K562 (cell line): ENCODE data around the gene VSIG10. TPM values are rescaled to one million over a fixed set of nuclear protein-coding genes. Genes with fewer than 3 reads are reported as not detected.

ENCODE experiments used
- ATAC-seq: fragments of 200-7000 bp; cut with Tn5 transposase; 3 replicates; pipeline ENCODE4 v1.9.1; 2020; ENCODE audit warnings: moderate library complexity
- BruUV-seq: library from RNA; stranded (reverse); fragments of 400-500 nt; replicated peaks from 2 replicates; lab custom pipeline; 2021; lab: Mats Ljungman, UMichigan
- CTCF ChIA-PET: fragments of 300-600 bp; formaldehyde crosslinking; extraction: SDS; loops from one replicate; lab custom pipeline; 2021; ENCODE audit warnings: low intra/inter-chr PET ratio; lab: Yijun Ruan, JAX
- POLR2A ChIA-PET: fragments of 300-600, 350-650 bp; sonication (Branson Sonifier 250); formaldehyde crosslinking; extraction: SDS; loops from one replicate; lab custom pipeline; 2021; ENCODE audit warnings: antibody characterized with exemption, inconsistent platforms; lab: Yijun Ruan, JAX
- DNase-seq, 4 experiments: peaks; one replicate each; pipeline versions ENCODE4 v3.0.0 to v3.0.0-alpha.2; 2011 to 2018; ENCODE audit warnings: low spot score in 3 of 4, mixed read lengths in 3 of 4; ENCODE audit errors: extremely low read depth in 1 of 4
- FAIRE-seq: peaks from 2 replicates; lab custom pipeline; 2011; peaks lifted over from hg19 to GRCh38; lab: Jason Lieb, UNC
- H2AFZ ChIP-seq: 2 replicates; pipeline ENCODE4 v1.6.0; 2011; ENCODE audit warnings: low read depth, low read length, control low read depth, inconsistent platforms
- H3K27ac ChIP-seq: fragments of 200-600 bp; 3 replicates; pipeline ENCODE4 v1.8.0; 2011; ENCODE audit warnings: low read depth, mild to moderate bottlenecking, control low read depth, inconsistent platforms, low read length, moderate library complexity, mixed read lengths; ENCODE audit errors: extremely low read depth
- H3K27me3 ChIP-seq, 2 experiments: fragments of 300-600 bp in 1 of 2; 2 replicates in 1 of 2; 3 replicates in 1 of 2; pipeline versions ENCODE4 v1.6.0 to v1.8.0; 2011; ENCODE audit warnings: inconsistent platforms in 2 of 2, low read length in 2 of 2, mild to moderate bottlenecking in 1 of 2, mixed read lengths in 1 of 2, moderate library complexity in 1 of 2; ENCODE audit not compliant: control insufficient read depth in 2 of 2, insufficient read depth in 2 of 2
- H3K36me3 ChIP-seq: fragments of 300-600 bp; 3 replicates; pipeline ENCODE4 v1.8.0; 2011; ENCODE audit warnings: mild to moderate bottlenecking, low read length, inconsistent platforms; ENCODE audit not compliant: control insufficient read depth, insufficient read depth
- H3K4me1 ChIP-seq, 2 experiments: fragments of 200-600 bp in 1 of 2; replicated peaks in 1 of 2; 2 replicates in 1 of 2; 3 replicates in 1 of 2; pipeline versions ENCODE4 v1.5.1 to v1.8.0; 2011; ENCODE audit warnings: inconsistent platforms in 2 of 2, low read length in 2 of 2, mild to moderate bottlenecking in 1 of 2, mixed read lengths in 1 of 2, moderate library complexity in 1 of 2; ENCODE audit not compliant: control insufficient read depth in 2 of 2, insufficient read depth in 2 of 2
- H3K4me2 ChIP-seq: 2 replicates; pipeline ENCODE4 v1.6.1; 2011; ENCODE audit warnings: low read length, control low read depth, inconsistent platforms, mixed read lengths; ENCODE audit not compliant: insufficient read depth
- H3K4me3 ChIP-seq: fragments of 200-600 bp; sonication (generic), shearing (Covaris generic); 2 replicates; pipeline ENCODE4 v1.5.1; 2016; ENCODE audit warnings: control low read depth, inconsistent platforms
- H3K79me2 ChIP-seq: fragments of 200-600 bp; 3 replicates; pipeline ENCODE4 v1.8.0; 2011; ENCODE audit warnings: low read length, inconsistent platforms; ENCODE audit not compliant: control insufficient read depth, insufficient read depth
- H3K9ac ChIP-seq, 2 experiments: 2 replicates each; pipeline versions ENCODE4 v1.6.0 to v1.6.1; 2011; ENCODE audit warnings: low read depth in 2 of 2, low read length in 2 of 2, control low read depth in 1 of 2, inconsistent platforms in 1 of 2, mild to moderate bottlenecking in 1 of 2, mixed read lengths in 1 of 2; ENCODE audit not compliant: insufficient read depth in 1 of 2
- H3K9me1 ChIP-seq: one replicate; pipeline ENCODE4 v1.6.0; 2011; ENCODE audit warnings: inconsistent platforms, mild to moderate bottlenecking, low read length, moderate library complexity; ENCODE audit not compliant: control insufficient read depth, insufficient read depth
- H3K9me3 ChIP-seq: replicated peaks from 2 replicates; pipeline ENCODE4 v1.5.1; 2011; ENCODE audit warnings: low read depth, low read length, inconsistent platforms; ENCODE audit not compliant: control insufficient read depth, insufficient read depth
- H4K20me1 ChIP-seq: replicated peaks from 2 replicates; pipeline ENCODE4 v1.6.1; 2011; ENCODE audit warnings: low read length, inconsistent platforms, mixed read lengths; ENCODE audit not compliant: control insufficient read depth, insufficient read depth
- CREB1 ChIP-seq, 2 experiments: sonication (generic) in 1 of 2; formaldehyde crosslinking in 1 of 2; IDR thresholded peaks; 2 replicates each; pipeline versions ENCODE4 v1.6.1 to v1.8.0; 2012 to 2022; ENCODE audit warnings: inconsistent platforms in 1 of 2, mild to moderate bottlenecking in 1 of 2, missing genetic modification reagents in 1 of 2, moderate library complexity in 1 of 2
- CTBP1 ChIP-seq: fragments of 450-650 bp; IDR thresholded peaks from 2 replicates; pipeline ENCODE4 v1.6.1; 2016; ENCODE audit warnings: borderline replicate concordance
- EGR1 ChIP-seq: fragments of 450-650 bp; conservative IDR thresholded peaks from 2 replicates; pipeline ENCODE4 v1.6.1; 2017; ENCODE audit warnings: mild to moderate bottlenecking
- HCFC1 ChIP-seq: IDR thresholded peaks from 2 replicates; pipeline ENCODE4 v1.6.1; 2012; ENCODE audit warnings: low read depth, low read length, improper control_type of control experiment
- NCOA4 ChIP-seq: fragments of 450-650 bp; IDR thresholded peaks from 2 replicates; pipeline ENCODE4 v1.6.1; 2018; ENCODE audit warnings: mild to moderate bottlenecking; ENCODE audit not compliant: partially characterized antibody
- PHF8 ChIP-seq: fragments of 200-600 bp; sonication (generic); IDR thresholded peaks from 2 replicates; pipeline ENCODE4 v1.6.1; 2012; ENCODE audit warnings: mixed run types, mild to moderate bottlenecking, inconsistent platforms, low read length, moderate library complexity, borderline replicate concordance
- POLR2G ChIP-seq: fragments of 200-400 bp; formaldehyde crosslinking; IDR thresholded peaks from 2 replicates; pipeline ENCODE4 v1.6.1; 2017; ENCODE audit warnings: low read depth, mild to moderate bottlenecking, antibody characterized with exemption, low read length, moderate library complexity
- RBBP5 ChIP-seq: fragments of 200-600 bp; sonication (generic); IDR thresholded peaks from 2 replicates; pipeline ENCODE4 v1.6.1; 2012; ENCODE audit warnings: borderline replicate concordance, mild to moderate bottlenecking, low read length, control low read depth, inconsistent platforms; ENCODE audit not compliant: insufficient read depth, poor library complexity, severe bottlenecking
- RBFOX2 ChIP-seq: fragments of 200-400 bp; formaldehyde crosslinking; IDR thresholded peaks from 2 replicates; pipeline ENCODE4 v1.6.1; 2017; ENCODE audit warnings: low read depth, mild to moderate bottlenecking, low read length, moderate library complexity
- SAP30 ChIP-seq: fragments of 200-600 bp; sonication (generic); IDR thresholded peaks from 2 replicates; pipeline ENCODE4 v1.6.1; 2012; ENCODE audit warnings: borderline replicate concordance, low read depth, mild to moderate bottlenecking, moderate library complexity, low read length, control low read depth, inconsistent platforms; ENCODE audit not compliant: insufficient read depth, poor library complexity, severe bottlenecking
- TCF7L2 ChIP-seq: fragments of 150-350 bp; IDR thresholded peaks from 2 replicates; pipeline ENCODE4 v1.6.1; 2016; ENCODE audit warnings: low read depth, mild to moderate bottlenecking, low read length, moderate library complexity
- USF2 ChIP-seq: sonication (generic); formaldehyde crosslinking; IDR thresholded peaks from 2 replicates; pipeline ENCODE4 v1.5.0; 2020; ENCODE audit warnings: missing genetic modification reagents
- ZFX ChIP-seq: sonication (generic); formaldehyde crosslinking; IDR thresholded peaks from 2 replicates; pipeline ENCODE4 v1.8.0; 2022; ENCODE audit warnings: mild to moderate bottlenecking, missing genetic modification reagents, moderate library complexity
- ZNF431 ChIP-seq: sonication (generic); formaldehyde crosslinking; IDR thresholded peaks from 2 replicates; pipeline ENCODE4 v1.8.0; 2022; ENCODE audit warnings: mild to moderate bottlenecking, missing genetic modification reagents
- WGBS: fragments of 100-300 bp; shearing (Covaris generic); methylation state at CpG from one replicate; pipeline ENCODE4 v1.1.6; 2016; ENCODE audit warnings: low coverage, mixed read lengths; ENCODE audit not compliant: insufficient coverage; ENCODE audit errors: missing lambda C conversion rate; 5-methylcytosine and 5-hydroxymethylcytosine counted together
- in situ Hi-C: fragments of 300-500 bp; cut with MboI; formaldehyde crosslinking; loops from 4 replicates; pipeline ENCODE4 v1.15.0; 2018; ENCODE audit warnings: inconsistent platforms, mixed read lengths
- intact Hi-C: fragments of 100-400 bp; cut with micrococcal nuclease; formaldehyde crosslinking; loops from 2 replicates; pipeline ENCODE4 v1.14.2; 2022
- polyA plus RNA-seq, 8 experiments: library from polyadenylated mRNA; depleted of rRNA in 4 of 8; stranded (reverse) in 5 of 8; unstranded in 3 of 8; fragments of >200 nt; fragmentation: Nextera tagmentation in 2 of 8; fragmentation: Illumina TruSeq in 1 of 8; extraction: Ambion mirVana in 2 of 8; extraction: Trizol in 1 of 8; gene quantifications; 2 replicates each; pipeline versions ENCODE4 v1.2.1 to v1.2.3, GENCODE V29; 2011 to 2014; ENCODE audit warnings: inconsistent platforms in 1 of 8, missing spikeins in 1 of 8
- total RNA-seq, 7 experiments: library from RNA; depleted of rRNA in 6 of 7; stranded (reverse); fragments of >200 nt in 6 of 7; fragmentation: Illumina TruSeq in 2 of 7; extraction: Trizol in 2 of 7; gene quantifications; 2 replicates each; pipeline versions ENCODE4 v1.2.1 to v1.2.3, GENCODE V29; 2011 to 2021; ENCODE audit warnings: low replicate concordance in 1 of 7
- TF ChIP-seq, protein P1 (sequence below): fragments of 450-650 bp; IDR thresholded peaks from 2 replicates; pipeline ENCODE4 v1.6.1; 2016
- TF ChIP-seq, protein P2 (sequence below), 2 experiments: fragments of 200-800 bp in 1 of 2; sonication (Bioruptor generic) in 1 of 2; sonication (generic) in 1 of 2; formaldehyde crosslinking in 1 of 2; IDR thresholded peaks in 1 of 2; conservative IDR thresholded peaks in 1 of 2; 2 replicates each; pipeline versions ENCODE4 v1.5.0 to v1.6.1; 2016 to 2020; ENCODE audit warnings: missing compliant biosample characterization in 1 of 2, missing genetic modification characterization in 1 of 2, missing genetic modification reagents in 1 of 2

VSIG10 gene
- total and polyA plus RNA-seq, 9 of the 15 experiments (the other 6 are each of a cell fraction or from before 2014, with no cell fraction given), result 4.1 to 8.8 (median 4.7) TPM

GRCh38 chr12:118060301-118061010 is 43.4 kb downstream of the VSIG10 start:
- POLR2A ChIA-PET, result interaction anchor here (0.6 to 1.1 kb wide), 4 partner anchors 28 to 315 kb away, joined by 3 read pairs; partner anchors contain the start of gene TAOK3
- peak overlapping the region; percentile 97 for H3K4me2 ChIP-seq
- intact Hi-C loops, result loop anchor here (5.0 kb wide), 1 partner anchor 42 kb away; the partner anchor contains the start of gene VSIG10
- 0% methylated on average over 15 of the region's 46 CpGs for WGBS
- CTCF ChIA-PET, result interaction anchor here (0.6 kb wide), 1 partner anchor 16 kb away, joined by 4 read pairs; no protein-coding TSS in a partner anchor
- H2AFZ ChIP-seq, result peak overlapping the region; percentile 71
- H3K9me1 ChIP-seq, result no peaks in the 10 kb centered on the region
- peak overlapping the region; percentile 84 for H3K27ac ChIP-seq
- peaks cover 33% of the 10 kb centered on the region for H3K79me2 ChIP-seq
- peaks cover 5% of the 10 kb centered on the region; the same call in 1 of the 2 replicates for H4K20me1 ChIP-seq
- peak overlapping the region; percentile 83 to 95 for H3K9ac ChIP-seq
- peak overlapping the region; percentile 85 for H3K4me3 ChIP-seq
- no peaks in the 10 kb centered on the region for H3K9me3 ChIP-seq
- H3K4me1 ChIP-seq, result peaks cover 15 to 35% of the 10 kb centered on the region in 2 experiments
- TSS peak; percentile 56 for BruUV-seq
- peak; percentile 42 for FAIRE-seq
- in situ Hi-C loops, result no loop called here
- peak; percentile 5; the same call in 2 of the 3 replicates for ATAC-seq
- no peaks in the 10 kb centered on the region; the same call in 2 of the 3 replicates for H3K36me3 ChIP-seq
- DNase-seq, result peak in 2 of 4 experiments; percentile 34 to 41
- H3K27me3 ChIP-seq, result no peaks in the 10 kb centered on the region
- TF ChIP-seq SAP30 (peak; percentile 41), RBFOX2 (peak; percentile 40; the same call in 1 of the 2 replicates), PHF8 (peak; percentile 23; the same call in 1 of the 2 replicates), ZFX (peak; percentile 32; the same call in 1 of the 2 replicates), HCFC1 (no peak), CTBP1 (0 out of 2 replicates have a peak, but pooled peaks have one; percentile 16), RBBP5 (peak; percentile 75), EGR1 (peak; percentile 34; the same call in 1 of the 2 replicates), POLR2G (0 out of 2 replicates have a peak, but pooled peaks have one; percentile 18), NCOA4 (no peak), USF2 (CRISPR knock-in tag) (no peak; the same call in 1 of the 2 replicates), ZNF431 (CRISPR knock-in tag) (no peak), TCF7L2 (no peak), CREB1 (IDR thresholded peaks at IDR 0.05) (no peak), CREB1 (CRISPR knock-in tag; IDR thresholded peaks at IDR 0.05) (no peak)
- TF ChIP-seq, protein P1, sequence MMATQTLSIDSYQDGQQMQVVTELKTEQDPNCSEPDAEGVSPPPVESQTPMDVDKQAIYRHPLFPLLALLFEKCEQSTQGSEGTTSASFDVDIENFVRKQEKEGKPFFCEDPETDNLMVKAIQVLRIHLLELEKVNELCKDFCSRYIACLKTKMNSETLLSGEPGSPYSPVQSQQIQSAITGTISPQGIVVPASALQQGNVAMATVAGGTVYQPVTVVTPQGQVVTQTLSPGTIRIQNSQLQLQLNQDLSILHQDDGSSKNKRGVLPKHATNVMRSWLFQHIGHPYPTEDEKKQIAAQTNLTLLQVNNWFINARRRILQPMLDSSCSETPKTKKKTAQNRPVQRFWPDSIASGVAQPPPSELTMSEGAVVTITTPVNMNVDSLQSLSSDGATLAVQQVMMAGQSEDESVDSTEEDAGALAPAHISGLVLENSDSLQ, result 0 out of 2 replicates have a peak, but pooled peaks have one; percentile 6
- TF ChIP-seq, protein P2, sequence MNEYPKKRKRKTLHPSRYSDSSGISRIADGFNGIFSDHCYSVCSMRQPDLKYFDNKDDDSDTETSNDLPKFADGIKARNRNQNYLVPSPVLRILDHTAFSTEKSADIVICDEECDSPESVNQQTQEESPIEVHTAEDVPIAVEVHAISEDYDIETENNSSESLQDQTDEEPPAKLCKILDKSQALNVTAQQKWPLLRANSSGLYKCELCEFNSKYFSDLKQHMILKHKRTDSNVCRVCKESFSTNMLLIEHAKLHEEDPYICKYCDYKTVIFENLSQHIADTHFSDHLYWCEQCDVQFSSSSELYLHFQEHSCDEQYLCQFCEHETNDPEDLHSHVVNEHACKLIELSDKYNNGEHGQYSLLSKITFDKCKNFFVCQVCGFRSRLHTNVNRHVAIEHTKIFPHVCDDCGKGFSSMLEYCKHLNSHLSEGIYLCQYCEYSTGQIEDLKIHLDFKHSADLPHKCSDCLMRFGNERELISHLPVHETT (CRISPR knock-in tag; conservative IDR thresholded peaks at IDR 0.05 in 1 of 2, IDR thresholded peaks at IDR 0.05 in 1 of 2), result no peak
